Hepatocyte (in vitro differentiated cells): ENCODE measurements around the gene CEP112. TPM values are rescaled to one million over a fixed set of nuclear protein-coding genes. Genes with fewer than 3 reads are reported as not detected.

Experiments used
- DNase-seq: peaks from one replicate; pipeline ENCODE4 v3.0.0-alpha.2; 2016; ENCODE audit warnings: low spot score
- H2AFZ ChIP-seq: fragments of 200-600 bp; sonication (generic); 2 replicates; pipeline ENCODE4 v1.6.0; 2016; ENCODE audit warnings: antibody characterized with exemption, mild to moderate bottlenecking
- H3K27ac ChIP-seq: fragments of 200-600 bp; sonication (generic); 2 replicates; pipeline ENCODE4 v1.5.1; 2016; ENCODE audit warnings: mild to moderate bottlenecking
- H3K27me3 ChIP-seq: fragments of 200-600 bp; sonication (generic); 2 replicates; pipeline ENCODE4 v1.6.1; 2016
- H3K36me3 ChIP-seq: fragments of 200-600 bp; sonication (generic); replicated peaks from 2 replicates; pipeline ENCODE4 v1.5.1; 2016; ENCODE audit warnings: low read depth; ENCODE audit not compliant: insufficient read depth
- H3K4me1 ChIP-seq: fragments of 200-600 bp; sonication (generic); 2 replicates; pipeline ENCODE4 v1.5.1; 2016; ENCODE audit warnings: mild to moderate bottlenecking, moderate library complexity; ENCODE audit not compliant: insufficient read depth
- H3K4me2 ChIP-seq: fragments of 200-600 bp; sonication (generic); 2 replicates; pipeline ENCODE4 v1.6.0; 2016
- H3K4me3 ChIP-seq: fragments of 200-600 bp; sonication (generic); 2 replicates; pipeline ENCODE4 v1.5.1; 2016; ENCODE audit warnings: mild to moderate bottlenecking
- H3K79me2 ChIP-seq: fragments of 200-600 bp; sonication (generic); 2 replicates; pipeline ENCODE4 v1.6.0; 2017; ENCODE audit warnings: mild to moderate bottlenecking
- H3K9me2 ChIP-seq: fragments of 200-600 bp; sonication (generic); replicated peaks from 2 replicates; pipeline ENCODE4 v1.6.0; 2017; ENCODE audit warnings: mild to moderate bottlenecking; ENCODE audit not compliant: insufficient read depth
- H3K9me3 ChIP-seq: fragments of 200-600 bp; sonication (generic); 2 replicates; pipeline ENCODE4 v1.5.1; 2016; ENCODE audit warnings: low read depth, mild to moderate bottlenecking
- H4K20me1 ChIP-seq: fragments of 200-600 bp; sonication (generic); 2 replicates; pipeline ENCODE4 v1.6.0; 2016; ENCODE audit warnings: mild to moderate bottlenecking; ENCODE audit not compliant: insufficient read depth, poor library complexity, severe bottlenecking
- CTCF ChIP-seq: fragments of 200-600 bp; sonication (generic); IDR thresholded peaks from 2 replicates; pipeline ENCODE4 v1.5.1; 2016; ENCODE audit warnings: antibody characterized with exemption, mild to moderate bottlenecking; ENCODE audit not compliant: poor library complexity
- EZH2 ChIP-seq: fragments of 200-600 bp; sonication (generic); IDR thresholded peaks from 2 replicates; pipeline ENCODE4 v1.6.1; 2016; ENCODE audit warnings: antibody characterized with exemption, mild to moderate bottlenecking, borderline replicate concordance
- EZH2phosphoT487 ChIP-seq: fragments of 200-600 bp; sonication (generic); IDR thresholded peaks from one replicate; pipeline ENCODE4 v1.6.1; 2018; ENCODE audit warnings: antibody characterized with exemption, mild to moderate bottlenecking, low read depth, moderate library complexity; ENCODE audit not compliant: unreplicated experiment, severe bottlenecking
- WGBS: methylation state at CpG from one replicate; pipeline ENCODE4 v1.1.6; 2016; ENCODE audit warnings: low lambda C conversion rate; ENCODE audit errors: missing lambda C conversion rate; 5-methylcytosine and 5-hydroxymethylcytosine counted together
- polyA plus RNA-seq: library from polyadenylated mRNA; unstranded; fragments of >200 nt; fragmentation: Nextera tagmentation; extraction: Ambion mirVana; gene quantifications from 2 replicates; pipeline ENCODE4 v1.2.1, GENCODE V29; 2016
- total RNA-seq: library from RNA; depleted of rRNA; stranded (reverse); fragments of >200 nt; gene quantifications from 2 replicates; pipeline ENCODE4 v1.2.3, GENCODE V29; 2014

CEP112 gene
- total and polyA plus RNA-seq, 2 experiments from 2014 or later = 7.1 to 9.7 TPM

GRCh38 chr17:65774787-65775186, 417.1 kb downstream of the CEP112 start:
- Histone ChIP-seq H3K79me2 (no peaks in the 10 kb centered on the region), H3K27ac (no peak overlapping the region), H4K20me1 (no peaks in the 10 kb centered on the region), H3K9me3 (no peaks in the 10 kb centered on the region), H3K4me2 (no peak overlapping the region), H3K4me3 (no peak overlapping the region), H2AFZ (no peak overlapping the region), H3K9me2 (no peaks in the 10 kb centered on the region), H3K36me3 (no peaks in the 10 kb centered on the region), H3K27me3 (no peaks in the 10 kb centered on the region), H3K4me1 (no peaks in the 10 kb centered on the region)
- TF ChIP-seq CTCF = no peak
- TF ChIP-seq EZH2phosphoT487 = no peak
- no peak for TF ChIP-seq EZH2
- 76% methylated on average over 6 of the region's 6 CpGs for WGBS
- DNase-seq = no peak

- Histone ChIP-seq H2AFZ (no peak overlapping the region), H3K36me3 (no peaks in the 10 kb centered on the region), H4K20me1 (no peaks in the 10 kb centered on the region), H3K27me3 (no peaks in the 10 kb centered on the region), H3K27ac (no peak overlapping the region), H3K4me3 (no peak overlapping the region), H3K4me1 (no peaks in the 10 kb centered on the region), H3K79me2 (no peaks in the 10 kb centered on the region), H3K9me2 (no peaks in the 10 kb centered on the region), H3K4me2 (no peak overlapping the region), H3K9me3 (no peaks in the 10 kb centered on the region)
- 68% methylated on average over 6 of the region's 6 CpGs for WGBS
- DNase-seq = no peak
- TF ChIP-seq EZH2 = no peak
- no peak for TF ChIP-seq EZH2phosphoT487
- no peak for TF ChIP-seq CTCF
Measured at GRCh38 chr17:65772989-65773388, 418.9 kb downstream of the CEP112 start.

- H3K4me3 ChIP-seq = no peak overlapping the region
- no peaks in the 10 kb centered on the region for H3K27me3 ChIP-seq
- no peaks in the 10 kb centered on the region for H3K9me3 ChIP-seq
- TF ChIP-seq EZH2 (no peak), EZH2phosphoT487 (no peak), CTCF (no peak)
- H2AFZ ChIP-seq = no peak overlapping the region
- H4K20me1 ChIP-seq = no peaks in the 10 kb centered on the region
- no peak overlapping the region for H3K4me2 ChIP-seq
- DNase-seq = no peak
- H3K36me3 ChIP-seq = no peaks in the 10 kb centered on the region
- H3K9me2 ChIP-seq = no peaks in the 10 kb centered on the region
- no peak overlapping the region for H3K27ac ChIP-seq
- H3K4me1 ChIP-seq = no peaks in the 10 kb centered on the region
- H3K79me2 ChIP-seq = no peaks in the 10 kb centered on the region
Measured at GRCh38 chr17:65771704-65772103, 420.2 kb downstream of the CEP112 start.

- Histone ChIP-seq H3K27ac (no peak overlapping the region), H3K4me2 (no peak overlapping the region), H3K9me2 (no peaks in the 10 kb centered on the region), H3K9me3 (no peaks in the 10 kb centered on the region), H4K20me1 (no peaks in the 10 kb centered on the region), H3K4me1 (no peaks in the 10 kb centered on the region), H3K36me3 (no peaks in the 10 kb centered on the region), H3K4me3 (no peak overlapping the region), H3K79me2 (no peaks in the 10 kb centered on the region), H2AFZ (no peak overlapping the region), H3K27me3 (no peaks in the 10 kb centered on the region)
- TF ChIP-seq CTCF = no peak
- no peak for TF ChIP-seq EZH2phosphoT487
- no peak for TF ChIP-seq EZH2
- WGBS = 89% methylated on average over 1 of the region's 1 CpG
- DNase-seq = no peak
Measured at GRCh38 chr17:65763786-65764185, 428.1 kb downstream of the CEP112 start.
